ENCODE measurements around the gene KRT81.

Gene KRT81

GRCh38 chr12:52333321-52333720, 42.0 kb upstream of the KRT81 start:
- H3K4me3 ChIP-seq (ENCODE audit: control insufficient read depth, low read depth, low read length), result no peak overlapping the region
- DNase-seq (ENCODE audit: low read depth), result no peak
- TF ChIP-seq CTCF (IDR thresholded peaks at IDR 0.05; ENCODE audit: control insufficient read depth, insufficient read depth, low read depth, low read length, missing control alignments), result no peak

- TF ChIP-seq CTCF (IDR thresholded peaks at IDR 0.05; ENCODE audit: control insufficient read depth, insufficient read depth, low read depth, low read length, missing control alignments), result no peak
- H3K4me3 ChIP-seq (ENCODE audit: control insufficient read depth, low read depth, low read length), result no peak overlapping the region
- DNase-seq (ENCODE audit: low read depth), result no peak
These were observed 41.0 kb upstream of the KRT81 start for GRCh38 chr12:52332381-52332780.

- no peak for TF ChIP-seq CTCF (IDR thresholded peaks at IDR 0.05; ENCODE audit: control insufficient read depth, insufficient read depth, low read depth, low read length, missing control alignments)
- no peak for DNase-seq (ENCODE audit: low read depth)
- H3K4me3 ChIP-seq (ENCODE audit: control insufficient read depth, low read depth, low read length), result no peak overlapping the region
These were observed 40.5 kb upstream of the KRT81 start for GRCh38 chr12:52331833-52332232.

- no peak for DNase-seq (ENCODE audit: low read depth)
- H3K4me3 ChIP-seq (ENCODE audit: control insufficient read depth, low read depth, low read length), result no peak overlapping the region
- no peak for TF ChIP-seq CTCF (IDR thresholded peaks at IDR 0.05; ENCODE audit: control insufficient read depth, insufficient read depth, low read depth, low read length, missing control alignments)
These were observed 39.7 kb upstream of the KRT81 start for GRCh38 chr12:52331039-52331438.

- no peak overlapping the region for H3K4me3 ChIP-seq (ENCODE audit: control insufficient read depth, low read depth, low read length)
- no peak for TF ChIP-seq CTCF (IDR thresholded peaks at IDR 0.05; ENCODE audit: control insufficient read depth, insufficient read depth, low read depth, low read length, missing control alignments)
- no peak for DNase-seq (ENCODE audit: low read depth)
These were observed 36.6 kb upstream of the KRT81 start for GRCh38 chr12:52327830-52328500.

- no peak overlapping the region for H3K4me3 ChIP-seq (ENCODE audit: control insufficient read depth, low read depth, low read length)
- TF ChIP-seq CTCF (IDR thresholded peaks at IDR 0.05; ENCODE audit: control insufficient read depth, insufficient read depth, low read depth, low read length, missing control alignments), result peak; percentile 99
- DNase-seq (ENCODE audit: low read depth), result peak; percentile 85
These were observed 35.9 kb upstream of the KRT81 start for GRCh38 chr12:52327052-52327829.

Data from AG09309 (cell line).